T-helper 22 cell (primary cell): Measurements from ENCODE around the gene JDP2.

Experiments
- DNase-seq: peaks from one replicate; pipeline ENCODE4 v3.0.0-alpha.2; 2020; ENCODE audit warnings: low read depth

The JDP2 gene

DNA sequence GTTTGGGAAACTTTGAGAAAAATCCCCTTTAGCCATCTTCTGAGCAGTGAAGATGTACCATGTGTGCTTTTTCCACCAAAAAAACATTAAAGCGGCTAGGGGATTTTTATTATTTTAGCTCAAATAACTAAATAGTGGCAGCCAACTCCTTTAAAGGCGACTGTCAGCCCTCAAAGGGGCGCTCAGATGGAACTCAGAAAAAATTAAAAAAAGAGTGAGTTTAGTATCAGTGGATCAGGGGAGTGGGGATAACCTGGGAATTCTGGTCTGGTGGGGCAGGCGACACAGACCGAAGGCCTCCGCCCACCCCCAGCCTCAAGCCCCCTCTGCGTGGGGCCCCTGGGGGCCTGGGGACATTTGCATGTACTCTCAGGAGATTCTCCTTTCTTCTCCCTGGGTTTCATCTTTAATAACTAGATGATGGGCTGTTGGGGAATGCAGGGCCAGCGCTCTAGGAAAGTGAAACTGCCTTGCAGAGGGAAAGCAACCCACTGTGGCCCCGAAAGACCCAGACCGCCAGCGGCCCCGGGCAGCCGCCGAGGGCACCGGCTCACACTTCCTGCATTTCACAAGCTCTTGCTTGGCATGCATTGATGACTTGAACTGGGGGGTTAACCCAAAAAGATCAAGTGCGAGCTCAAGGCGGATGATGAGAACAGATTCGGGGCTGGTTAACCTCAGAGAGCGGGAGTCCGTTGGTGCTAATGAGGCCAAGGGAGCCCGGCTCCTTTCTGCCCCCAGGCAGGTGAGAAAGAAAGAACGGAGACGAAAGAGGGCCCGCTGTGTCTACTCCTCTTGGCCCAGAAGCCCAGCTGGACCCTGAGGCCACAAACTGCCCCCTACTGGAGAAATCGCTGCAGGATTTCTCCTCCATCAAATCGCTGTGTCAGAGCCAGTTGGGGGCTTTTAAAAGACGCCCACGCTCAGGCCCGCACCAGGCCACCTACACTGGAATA lies 87.1 kb downstream of the JDP2 start:
- DNase-seq = peak; percentile 44

- DNase-seq = no peak
These were observed 87.8 kb downstream of the JDP2 start for GRCh38 chr14:75515629-75515996.

GRCh38 chr14:75518625-75519024 lies 90.8 kb downstream of the JDP2 start:
- DNase-seq = no peak

DNA sequence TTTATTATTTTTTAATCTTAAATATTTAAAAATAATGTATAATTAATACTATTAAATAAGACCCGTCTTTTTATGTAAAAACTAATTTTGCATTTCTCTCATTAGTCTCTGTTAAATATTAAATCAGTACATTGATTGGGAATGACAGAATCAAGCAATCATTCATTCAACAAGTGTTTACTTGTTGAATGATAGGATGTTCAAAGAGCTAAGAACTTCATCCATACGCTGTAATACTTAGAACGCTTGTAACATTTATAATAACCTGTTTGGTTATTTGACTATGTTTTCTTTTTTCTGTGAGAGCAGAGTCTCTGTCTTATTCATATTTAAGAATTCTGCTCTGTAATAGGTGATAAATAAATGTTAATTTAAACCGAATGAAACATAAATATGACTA lies 91.6 kb downstream of the JDP2 start:
- DNase-seq = no peak

DNA sequence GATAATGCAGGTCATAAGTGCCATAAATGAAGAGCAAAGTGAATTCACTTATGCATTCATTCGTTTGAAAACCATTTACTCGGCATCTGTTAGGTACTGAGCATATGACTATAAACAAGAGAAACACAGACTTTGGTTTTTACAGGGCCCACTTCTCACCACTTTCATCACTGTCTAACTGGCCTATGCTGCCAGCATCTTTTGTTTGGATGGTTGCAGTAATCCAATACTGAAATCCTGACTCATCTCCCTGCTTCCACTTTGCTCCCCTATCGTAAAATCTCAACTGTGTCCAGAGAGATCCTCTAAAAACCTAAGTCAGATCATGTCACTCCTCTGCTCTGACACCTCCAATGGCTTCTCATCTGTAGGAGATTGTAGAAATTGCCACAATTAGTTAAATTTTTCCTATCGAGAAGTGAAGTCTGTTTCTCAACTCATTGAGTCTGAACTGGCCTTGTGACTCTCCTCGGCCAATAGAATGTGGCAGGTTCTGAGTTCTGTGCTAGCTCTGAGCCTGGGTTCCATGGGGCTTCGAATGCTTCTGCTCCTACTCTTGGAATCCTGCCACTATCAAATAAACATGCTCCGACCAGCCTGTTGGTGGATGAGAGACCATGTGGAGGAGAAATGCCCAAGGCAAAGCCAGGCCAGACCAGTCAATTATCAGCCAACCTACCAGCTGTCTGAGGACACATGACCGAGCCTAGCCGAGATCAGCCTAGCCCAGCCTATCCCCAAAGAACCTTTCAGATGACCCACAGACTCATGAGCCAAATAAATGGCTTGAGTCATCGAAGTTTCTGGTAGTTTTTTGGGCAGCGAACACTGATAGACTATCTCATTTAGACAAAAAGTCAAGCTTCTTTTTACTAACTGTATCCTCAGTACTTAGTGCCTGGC lies 92.3 kb downstream of the JDP2 start:
- no peak for DNase-seq

- DNase-seq = no peak
These were observed 93.0 kb downstream of the JDP2 start for GRCh38 chr14:75520852-75521251.

GRCh38 chr14:75521415-75522199 lies 93.8 kb downstream of the JDP2 start:
- no peak for DNase-seq

DNA sequence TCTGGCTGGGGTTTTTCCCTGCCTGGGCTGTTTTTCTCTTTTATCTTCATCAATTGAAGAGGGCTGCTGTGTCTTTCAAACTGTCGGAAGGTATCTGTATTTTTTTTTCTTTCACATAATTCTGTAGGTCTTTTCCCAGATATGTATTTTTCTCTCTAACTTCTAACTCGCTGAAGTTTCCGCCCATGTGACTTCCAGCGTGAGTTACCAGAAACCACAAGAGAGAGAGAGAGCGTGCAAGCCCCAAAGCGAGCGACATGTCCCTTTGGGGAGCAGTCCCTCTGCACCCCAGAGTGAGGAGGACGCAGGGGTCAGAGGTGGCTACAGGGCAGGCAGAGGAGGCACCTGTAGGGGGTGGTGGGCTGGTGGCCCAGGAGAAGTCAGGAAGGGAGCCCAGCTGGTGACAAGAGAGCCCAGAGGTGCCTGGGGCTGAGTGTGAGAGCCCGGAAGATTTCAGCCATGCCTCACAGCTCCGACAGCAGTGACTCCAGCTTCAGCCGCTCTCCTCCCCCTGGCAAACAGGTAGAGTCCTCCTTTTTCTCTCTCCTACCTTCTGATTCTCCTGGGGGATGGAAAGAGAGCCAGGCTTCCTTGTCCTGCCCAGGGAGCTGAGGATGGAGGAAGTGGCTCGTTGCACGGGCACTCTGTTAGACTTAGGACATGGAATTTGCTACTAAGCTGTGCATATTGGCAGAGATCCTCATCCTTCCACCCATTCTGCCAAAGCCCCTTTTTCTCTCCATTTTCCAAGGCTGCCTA lies 94.6 kb downstream of the JDP2 start, which contains the start of gene BATF:
Gene BATF (plus strand): TSS at position 246 of the 759 bp plus-strand sequence. CDS start 214 bp downstream, at position 460.
- DNase-seq = peak; percentile 72

DNA sequence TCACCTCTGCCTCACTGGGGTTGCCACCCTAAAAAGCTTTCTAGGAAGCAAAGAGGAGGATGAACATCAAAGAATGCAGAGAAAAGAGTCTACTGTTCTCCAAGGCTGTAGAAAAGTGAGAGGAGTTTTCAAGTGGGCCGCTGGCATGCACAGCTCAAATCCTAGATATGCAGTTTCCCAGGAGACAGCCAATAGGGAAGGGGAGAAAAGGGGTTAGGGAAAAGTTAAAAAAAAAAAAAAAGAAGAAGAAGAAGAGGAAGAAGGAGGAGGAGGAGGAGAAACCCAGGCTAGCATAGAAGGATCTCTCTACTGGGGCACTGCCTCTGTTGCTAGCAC lies 95.1 kb downstream of the JDP2 start:
- no peak for DNase-seq
